Right hindlimb (tissue), 1 donor: ENCODE measurements around the gene PRRX2.

Source experiments
- DNase-seq: peaks from one replicate; pipeline ENCODE4 v3.0.0-alpha.2; 2018

Gene PRRX2

DNA sequence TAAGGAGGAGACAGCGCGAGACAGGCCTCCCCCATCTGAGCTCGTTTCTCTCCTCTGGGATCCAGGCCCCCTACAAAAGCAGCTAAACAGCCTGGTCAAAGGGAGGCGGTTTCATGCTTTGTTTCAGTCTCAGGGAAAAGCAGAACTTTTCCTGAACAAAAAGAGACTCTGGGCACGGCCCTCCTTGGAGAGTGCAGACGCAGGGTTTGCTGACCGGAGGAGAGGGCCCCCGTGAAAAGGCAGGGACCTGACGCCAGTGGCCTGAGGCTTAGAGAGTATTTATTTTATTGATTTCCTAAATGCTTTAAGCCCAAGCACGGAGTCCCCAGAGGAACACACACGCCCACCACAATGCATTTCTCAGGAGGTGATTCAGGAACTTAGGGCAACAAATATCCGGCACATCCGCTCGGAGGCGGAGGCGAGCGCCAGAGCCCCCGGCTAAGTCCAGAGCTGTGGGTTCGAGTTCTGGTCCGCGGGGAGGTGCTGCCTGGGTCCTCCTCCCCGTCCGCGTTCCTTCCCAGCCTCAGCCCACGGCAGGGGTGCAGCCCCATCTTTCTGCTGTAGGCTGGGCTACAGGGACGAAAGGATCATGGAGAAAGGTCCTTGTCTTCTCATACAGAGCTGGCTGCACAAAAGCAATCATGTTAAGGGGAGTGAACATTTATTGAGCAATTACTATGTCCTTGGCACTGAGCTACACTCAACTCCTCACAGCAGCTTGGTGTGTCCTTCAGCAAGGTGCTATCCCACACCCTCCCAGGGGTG is 47.4 kb downstream of the PRRX2 start:
- peak; percentile 56 for DNase-seq

- DNase-seq, result peak; percentile 20
Observed at GRCh38 chr9:129713402-129713679, 47.9 kb downstream of the PRRX2 start.

DNA sequence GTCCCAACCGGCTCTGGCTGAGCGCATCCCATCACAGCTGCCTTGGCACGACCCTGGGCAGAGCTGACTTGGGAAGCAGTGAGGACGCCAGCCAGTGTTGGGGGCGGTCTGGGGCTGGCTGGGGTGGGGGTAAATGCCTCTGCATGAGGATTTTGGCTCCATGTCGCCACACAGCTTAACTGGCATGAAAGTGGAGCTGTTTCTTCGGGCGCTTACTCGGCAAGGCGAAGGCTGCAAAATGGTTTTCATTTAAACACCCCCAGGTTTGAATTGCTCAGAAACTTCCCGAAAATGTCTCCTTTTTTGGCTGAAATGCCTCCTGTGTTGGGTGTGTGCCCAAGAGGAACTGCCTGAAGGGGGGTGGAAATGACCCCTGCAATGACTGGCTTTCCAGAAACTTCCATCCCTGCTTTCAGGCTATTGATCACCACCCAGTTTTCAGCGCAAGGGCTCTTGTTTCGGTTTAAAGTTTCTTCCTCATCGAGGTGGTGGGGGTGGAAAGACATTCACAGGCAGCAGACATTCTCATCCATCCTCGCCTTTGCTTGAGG is 49.1 kb downstream of the PRRX2 start:
- peak; percentile 75 for DNase-seq

GRCh38 chr9:129716091-129716490 is 50.6 kb downstream of the PRRX2 start:
- DNase-seq, result no peak

- DNase-seq, result no peak
Observed at GRCh38 chr9:129717991-129718390, 52.5 kb downstream of the PRRX2 start.

DNA sequence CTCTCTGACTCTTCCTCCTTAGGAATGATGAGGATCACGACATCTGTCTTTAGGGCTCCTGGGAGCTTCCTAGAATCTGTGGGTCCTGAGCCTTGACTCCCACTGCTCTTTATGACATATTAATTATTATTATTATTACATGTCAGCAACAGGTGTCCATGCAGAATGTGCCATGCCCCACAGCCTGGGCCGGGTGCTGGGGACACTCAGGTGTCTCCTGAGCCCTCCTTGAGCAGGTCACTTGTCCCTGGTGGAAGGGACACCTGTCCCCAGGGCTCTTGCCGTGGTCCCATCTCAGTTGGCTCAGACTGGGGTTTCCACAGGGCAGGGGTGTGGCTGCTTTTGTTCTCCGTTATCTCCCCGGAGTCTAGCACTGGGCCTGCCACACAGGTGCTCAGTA is 53.2 kb downstream of the PRRX2 start:
- DNase-seq, result no peak

- no peak for DNase-seq
Observed at GRCh38 chr9:129719135-129719534, 53.7 kb downstream of the PRRX2 start.

DNA sequence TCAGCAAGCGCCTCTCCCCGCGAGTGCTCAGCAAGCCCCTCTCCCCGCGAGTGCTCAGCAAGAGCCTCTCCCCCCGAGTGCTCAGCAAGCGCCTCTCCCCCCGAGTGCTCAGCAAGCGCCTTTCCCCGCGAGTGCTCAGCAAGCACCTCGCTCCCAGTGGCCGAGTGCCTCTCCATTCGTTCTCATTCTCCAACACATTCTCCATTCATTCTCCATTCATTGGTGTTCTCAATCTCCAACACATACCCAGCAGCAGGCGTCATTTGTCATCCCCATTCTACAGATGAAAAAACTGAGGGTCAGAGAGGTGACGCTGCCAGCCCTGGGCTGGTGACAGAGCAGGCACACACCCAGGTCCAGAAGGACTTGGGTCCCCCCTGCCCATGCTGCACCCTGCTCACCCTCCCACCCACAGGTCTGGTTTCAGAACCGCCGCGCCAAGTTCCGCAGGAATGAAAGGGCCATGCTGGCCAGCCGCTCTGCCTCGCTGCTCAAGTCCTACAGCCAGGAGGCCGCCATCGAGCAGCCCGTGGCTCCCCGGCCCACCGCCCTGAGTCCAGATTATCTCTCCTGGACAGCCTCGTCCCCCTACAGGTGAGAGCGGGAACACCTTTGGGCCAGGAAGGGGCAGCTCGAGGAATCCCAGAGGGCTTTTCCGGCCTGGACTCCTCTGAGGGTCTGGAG is 54.9 kb downstream of the PRRX2 start:
- no peak for DNase-seq

DNA sequence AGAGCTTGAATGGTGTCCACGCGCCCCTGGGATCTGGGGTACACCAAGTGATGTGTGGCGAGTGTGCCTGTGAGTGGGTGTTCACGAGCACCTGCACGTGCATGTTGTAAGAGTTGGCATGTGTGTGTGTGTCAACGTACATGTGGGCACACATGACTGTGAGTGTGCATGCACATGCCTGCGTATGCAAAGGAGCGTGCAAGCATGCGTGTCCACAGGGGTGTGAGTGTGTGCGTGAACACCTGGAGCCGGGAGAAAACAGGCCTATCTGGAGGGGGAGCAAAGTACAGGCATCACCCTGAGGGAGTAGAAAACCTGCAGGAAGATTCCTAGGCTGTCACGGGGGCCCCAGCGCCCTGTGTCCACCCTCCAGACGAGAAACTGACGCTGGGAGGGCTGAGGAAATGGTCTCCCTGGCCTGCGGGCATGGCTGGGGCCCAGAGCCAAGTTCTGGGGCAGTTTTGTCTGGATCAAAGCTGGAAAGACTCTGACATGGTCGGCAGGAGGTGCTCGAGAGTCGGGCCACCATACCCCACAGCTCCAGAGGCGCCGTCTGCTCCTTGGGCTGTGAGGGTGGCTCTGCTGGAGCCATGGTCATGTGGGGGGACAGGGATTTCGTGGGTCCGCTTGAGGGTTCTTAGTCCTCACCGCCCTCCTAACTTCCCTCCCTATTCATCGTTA is 55.6 kb downstream of the PRRX2 start:
- no peak for DNase-seq

GRCh38 chr9:129722913-129723312 is 57.5 kb downstream of the PRRX2 start:
- no peak for DNase-seq

- peak; percentile 50 for DNase-seq
Observed at GRCh38 chr9:129724456-129725190, 59.2 kb downstream of the PRRX2 start.

GRCh38 chr9:129725795-129726251 is 60.4 kb downstream of the PRRX2 start:
- peak; percentile 77 for DNase-seq

DNA sequence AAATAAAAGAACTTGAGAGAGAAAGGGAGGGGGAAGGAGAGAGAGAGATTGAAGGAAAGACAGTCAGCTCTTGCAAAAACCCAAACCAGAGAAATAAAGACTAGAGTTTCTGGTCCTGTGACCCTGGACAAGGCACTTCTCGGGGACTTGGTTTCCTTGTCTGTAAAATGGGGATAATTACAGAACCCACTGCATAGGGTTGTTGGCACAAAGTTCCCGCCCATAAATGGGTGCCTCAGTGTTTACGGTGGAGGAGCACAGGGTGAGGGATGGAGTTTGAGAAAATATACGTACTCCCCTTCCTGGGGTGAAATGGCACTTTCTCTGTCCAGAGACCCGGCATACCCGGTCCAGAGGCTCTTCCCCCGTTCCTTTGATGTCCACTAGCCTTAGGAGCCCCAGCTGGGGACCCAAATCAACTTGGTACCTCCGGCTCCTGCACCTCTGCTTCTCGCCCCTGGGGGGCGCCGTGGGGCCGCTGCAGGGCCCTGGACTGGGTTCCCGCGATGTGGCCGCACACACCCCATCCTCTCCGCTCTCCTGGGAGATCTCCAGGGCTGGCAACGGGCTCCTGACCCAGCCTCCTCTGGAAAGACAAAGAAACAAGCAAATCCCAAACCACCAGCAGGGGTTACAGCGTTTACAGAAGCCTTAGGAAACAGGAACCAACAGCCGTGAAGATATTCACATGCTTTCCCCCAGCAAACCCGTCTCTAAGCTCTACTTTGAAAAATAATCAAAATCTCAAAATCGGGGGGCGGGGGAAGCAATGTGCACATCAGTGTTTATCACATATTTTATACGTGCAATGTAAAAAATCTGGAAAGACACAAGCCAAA is 61.1 kb downstream of the PRRX2 start:
- peak; percentile 88 for DNase-seq

- DNase-seq, result no peak
Observed at GRCh38 chr9:129728744-129729143, 63.3 kb downstream of the PRRX2 start.

DNA sequence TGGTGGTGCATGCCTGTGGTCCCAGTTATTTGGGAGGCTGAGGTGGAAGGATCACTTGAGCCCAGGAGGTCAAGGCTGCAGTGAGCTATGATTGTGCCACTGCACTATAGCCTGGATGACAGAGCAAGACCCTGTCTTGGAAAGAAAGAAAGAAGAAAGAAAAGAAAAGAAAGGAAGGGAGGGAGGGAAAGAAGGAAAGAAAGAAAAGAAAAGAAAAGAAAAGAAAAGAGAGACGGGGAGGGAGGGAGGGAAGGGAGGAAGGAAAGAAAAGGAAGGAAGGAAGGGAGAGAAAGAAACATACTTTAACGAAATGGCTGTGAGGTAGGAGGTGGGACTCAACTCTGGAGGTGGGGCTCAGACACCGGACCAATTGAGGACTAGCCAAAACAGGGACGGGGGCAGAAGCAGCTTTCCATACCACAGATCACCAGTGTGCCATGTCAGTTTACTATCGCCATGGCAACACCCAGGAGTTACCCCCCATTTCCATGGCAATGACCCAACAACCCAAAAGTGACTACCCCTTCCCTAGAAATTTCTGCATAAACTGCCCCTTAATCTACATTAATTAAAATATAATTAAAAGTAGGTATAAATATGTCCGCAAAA is 66.1 kb downstream of the PRRX2 start:
- no peak for DNase-seq

- DNase-seq, result no peak
Observed at GRCh38 chr9:129732100-129732499, 66.7 kb downstream of the PRRX2 start.

- no peak for DNase-seq
Observed at GRCh38 chr9:129732946-129733631, 67.6 kb downstream of the PRRX2 start.

DNA sequence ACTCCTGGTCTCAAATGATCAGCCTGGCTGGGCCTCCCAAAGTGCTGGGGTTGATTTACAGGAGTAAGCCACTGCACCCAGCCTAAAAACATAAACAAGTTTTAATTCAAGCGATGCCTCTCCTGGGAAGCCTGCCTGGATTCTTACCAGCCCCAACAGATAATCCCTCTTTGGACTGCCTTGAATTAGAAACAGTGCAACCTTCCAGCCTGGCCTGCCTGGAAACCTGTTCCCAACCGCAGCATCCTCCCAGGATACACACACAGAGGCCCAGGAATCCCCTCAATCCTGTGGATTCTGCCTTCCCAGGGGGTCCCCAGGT is 68.1 kb downstream of the PRRX2 start:
- DNase-seq, result no peak

DNA sequence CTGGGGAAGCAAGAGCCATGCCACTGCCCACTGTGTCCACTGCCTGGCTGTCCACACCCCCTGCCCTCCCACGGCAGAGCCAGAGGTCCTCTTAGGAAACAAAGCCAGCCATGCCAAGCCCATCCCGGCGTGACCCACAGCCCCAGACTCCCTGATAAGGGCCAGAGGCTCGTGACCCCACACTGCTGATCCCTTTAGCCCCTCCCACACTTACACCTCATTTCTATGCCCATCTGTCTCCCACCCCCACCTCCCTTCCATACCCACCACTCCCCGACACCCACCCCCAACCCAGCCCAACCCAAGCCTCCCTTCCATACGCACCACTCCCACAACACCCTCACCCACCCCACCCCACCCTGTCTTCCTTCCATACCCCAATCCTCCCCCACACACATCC is 70.1 kb downstream of the PRRX2 start:
- no peak for DNase-seq

DNA sequence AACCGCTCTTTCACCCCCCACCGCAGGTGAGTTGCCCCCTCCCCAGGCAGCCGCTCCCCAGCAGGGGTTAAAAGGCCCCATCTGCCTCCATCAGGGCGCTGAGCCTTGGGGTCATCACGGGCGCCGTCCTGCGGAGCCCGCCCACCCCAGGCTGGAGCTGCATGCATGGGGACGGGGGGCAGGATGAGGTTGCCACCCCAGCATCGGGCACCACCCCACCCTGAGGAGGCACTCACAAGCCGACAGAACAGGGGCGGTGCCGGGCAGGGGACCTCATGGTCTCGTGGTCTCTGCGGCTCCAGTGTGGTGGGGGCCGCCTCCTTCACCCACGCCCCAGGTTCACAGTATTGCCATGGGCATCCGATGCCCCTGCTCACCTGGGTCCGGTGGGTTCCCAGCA is 70.9 kb downstream of the PRRX2 start:
- DNase-seq, result no peak
